ENCODE results near the gene UBE2I. TPM values are rescaled to one million over a fixed set of nuclear protein-coding genes. Genes with fewer than 3 reads are reported as not detected.

The UBE2I gene
- total and polyA plus RNA-seq, 2 donors (not counting 1 experiment from before 2014, with no cell fraction given) = 42.1 to 142 TPM

DNA sequence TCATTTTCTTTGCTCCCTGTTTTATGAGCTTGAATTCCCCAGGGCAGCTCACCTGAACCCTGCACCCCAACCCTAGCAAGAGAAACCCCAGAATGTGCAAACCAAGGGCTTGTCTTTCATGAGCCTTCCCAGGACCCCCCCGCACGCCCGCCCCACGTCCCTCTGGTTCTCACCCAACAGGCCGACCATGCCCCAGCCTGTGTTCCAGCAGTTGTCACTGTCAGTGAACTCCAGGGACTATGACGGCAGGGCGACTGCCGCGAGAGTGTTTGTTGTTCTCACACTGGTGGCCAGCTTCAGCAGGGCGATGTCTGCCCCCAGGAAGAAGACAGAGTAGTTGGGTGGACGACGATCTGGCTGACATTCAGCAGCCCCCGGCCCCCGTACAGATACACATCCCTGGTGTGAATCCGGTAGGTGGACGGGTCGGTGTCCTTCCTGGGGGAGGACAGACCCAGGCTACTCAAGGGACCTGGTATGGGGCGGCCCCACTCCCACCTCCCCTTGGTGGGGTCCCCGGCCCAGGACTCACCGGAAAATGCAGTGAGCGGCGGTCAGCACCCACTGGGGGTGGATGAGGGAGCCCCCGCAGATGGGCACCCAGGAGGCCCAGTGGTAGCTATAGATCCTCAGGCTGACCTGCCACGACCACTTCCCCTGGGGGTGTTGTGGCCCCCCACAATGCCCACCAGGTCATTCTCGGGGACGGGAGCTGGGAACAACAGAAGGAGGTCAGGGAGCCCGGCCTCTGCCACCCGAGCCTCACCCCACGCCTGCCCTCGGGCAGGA, 33.5 kb upstream of the UBE2I start:
- Histone ChIP-seq H4K20me1 (ENCODE audit: control insufficient read depth, extremely low read depth, insufficient read depth, low read length) (no peaks in the 10 kb centered on the region), H2AFZ (ENCODE audit: low read length) (no peak overlapping the region), H3K79me2 (ENCODE audit: control insufficient read depth, insufficient read depth, low read length) (no peaks in the 10 kb centered on the region), H3K4me3 (replicated peaks in 1 of 4; ENCODE audit: control extremely low read depth in 1 of 4, insufficient read depth in 1 of 4, low read depth in 3 of 4, low read length in 4 of 4) (no peak overlapping the region), H3K27me3 (ENCODE audit: control insufficient read depth, insufficient read depth, low read length) (no peaks in the 10 kb centered on the region), H3K36me3 (ENCODE audit: control insufficient read depth, insufficient read depth, low read length) (no peaks in the 10 kb centered on the region), H3K4me1 (ENCODE audit: control insufficient read depth, extremely low read depth, insufficient read depth, low read length) (no peaks in the 10 kb centered on the region), H3K9ac (ENCODE audit: insufficient read depth, low read length) (no peak overlapping the region), H3K27ac (ENCODE audit: insufficient read depth, low read length) (no peak overlapping the region), H3K4me2 (ENCODE audit: extremely low read depth, insufficient read depth, low read length) (no peak overlapping the region), H3K9me3 (ENCODE audit: control insufficient read depth, insufficient read depth, low read depth, low read length) (no peaks in the 10 kb centered on the region)
- no peak for DNase-seq (ENCODE audit: low read depth in 2 of 2)
- TF ChIP-seq EZH2 (IDR thresholded peaks at IDR 0.05; ENCODE audit: low read length, missing control alignments) (no peak), CTCF (conservative IDR thresholded peaks at IDR 0.05 in 1 of 2, IDR thresholded peaks at IDR 0.05 in 1 of 2; ENCODE audit: low read depth in 1 of 2, low read length in 2 of 2) (no peak)

DNA sequence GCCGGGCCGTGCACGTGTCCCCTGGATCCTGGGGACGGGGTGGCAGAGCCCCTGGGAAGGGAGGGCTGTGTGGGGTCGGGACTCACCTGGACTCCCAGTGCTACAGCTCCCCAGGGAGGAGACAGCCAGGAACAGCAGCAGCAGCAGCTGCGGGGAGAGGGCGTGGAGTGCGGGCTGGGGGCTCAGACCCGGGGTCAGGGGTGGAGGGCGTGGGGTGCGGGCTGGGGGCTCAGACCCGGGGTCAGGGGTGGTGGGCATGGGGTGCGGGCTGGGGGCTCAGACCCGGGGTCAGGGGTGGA, 32.9 kb upstream of the UBE2I start:
- H3K4me2 ChIP-seq (ENCODE audit: extremely low read depth, insufficient read depth, low read length) = no peak overlapping the region
- H3K9ac ChIP-seq (ENCODE audit: insufficient read depth, low read length) = no peak overlapping the region
- no peaks in the 10 kb centered on the region for H3K9me3 ChIP-seq (ENCODE audit: control insufficient read depth, insufficient read depth, low read depth, low read length)
- no peaks in the 10 kb centered on the region for H3K36me3 ChIP-seq (ENCODE audit: control insufficient read depth, insufficient read depth, low read length)
- no peaks in the 10 kb centered on the region for H3K4me1 ChIP-seq (ENCODE audit: control insufficient read depth, extremely low read depth, insufficient read depth, low read length)
- H3K79me2 ChIP-seq (ENCODE audit: control insufficient read depth, insufficient read depth, low read length) = no peaks in the 10 kb centered on the region
- H2AFZ ChIP-seq (ENCODE audit: low read length) = no peak overlapping the region
- no peak overlapping the region for H3K27ac ChIP-seq (ENCODE audit: insufficient read depth, low read length)
- TF ChIP-seq EZH2 (IDR thresholded peaks at IDR 0.05; ENCODE audit: low read length, missing control alignments) = no peak
- no peak for TF ChIP-seq CTCF (conservative IDR thresholded peaks at IDR 0.05 in 1 of 2, IDR thresholded peaks at IDR 0.05 in 1 of 2; ENCODE audit: low read depth in 1 of 2, low read length in 2 of 2)
- no peak for DNase-seq (ENCODE audit: low read depth in 2 of 2)
- no peaks in the 10 kb centered on the region for H4K20me1 ChIP-seq (ENCODE audit: control insufficient read depth, extremely low read depth, insufficient read depth, low read length)
- no peaks in the 10 kb centered on the region for H3K27me3 ChIP-seq (ENCODE audit: control insufficient read depth, insufficient read depth, low read length)
- no peak overlapping the region for H3K4me3 ChIP-seq (replicated peaks in 1 of 4; ENCODE audit: control extremely low read depth in 1 of 4, insufficient read depth in 1 of 4, low read depth in 3 of 4, low read length in 4 of 4)

GRCh38 chr16:1277151-1277598, 32.3 kb upstream of the UBE2I start:
- no peaks in the 10 kb centered on the region for H4K20me1 ChIP-seq (ENCODE audit: control insufficient read depth, extremely low read depth, insufficient read depth, low read length)
- no peak overlapping the region for H3K4me3 ChIP-seq (replicated peaks in 1 of 4; ENCODE audit: control extremely low read depth in 1 of 4, insufficient read depth in 1 of 4, low read depth in 3 of 4, low read length in 4 of 4)
- no peaks in the 10 kb centered on the region for H3K9me3 ChIP-seq (ENCODE audit: control insufficient read depth, insufficient read depth, low read depth, low read length)
- H3K4me2 ChIP-seq (ENCODE audit: extremely low read depth, insufficient read depth, low read length) = no peak overlapping the region
- no peaks in the 10 kb centered on the region for H3K36me3 ChIP-seq (ENCODE audit: control insufficient read depth, insufficient read depth, low read length)
- H2AFZ ChIP-seq (ENCODE audit: low read length) = no peak overlapping the region
- no peak overlapping the region for H3K9ac ChIP-seq (ENCODE audit: insufficient read depth, low read length)
- DNase-seq (ENCODE audit: low read depth in 2 of 2) = no peak
- no peaks in the 10 kb centered on the region for H3K79me2 ChIP-seq (ENCODE audit: control insufficient read depth, insufficient read depth, low read length)
- H3K27me3 ChIP-seq (ENCODE audit: control insufficient read depth, insufficient read depth, low read length) = no peaks in the 10 kb centered on the region
- TF ChIP-seq CTCF (conservative IDR thresholded peaks at IDR 0.05 in 1 of 2, IDR thresholded peaks at IDR 0.05 in 1 of 2; ENCODE audit: low read depth in 1 of 2, low read length in 2 of 2) = no peak
- TF ChIP-seq EZH2 (IDR thresholded peaks at IDR 0.05; ENCODE audit: low read length, missing control alignments) = no peak
- no peak overlapping the region for H3K27ac ChIP-seq (ENCODE audit: insufficient read depth, low read length)
- no peaks in the 10 kb centered on the region for H3K4me1 ChIP-seq (ENCODE audit: control insufficient read depth, extremely low read depth, insufficient read depth, low read length)

Data from fibroblast of lung (primary cell).